ENCODE results near the gene WFDC5.
"Not testable (repeated sequence)": the region's sequence is repeated elsewhere in the genome, so short reads cannot be mapped to it uniquely, and the experiment has no call there.

GRCh38 chr20:45063107-45063506, 51.9 kb downstream of the WFDC5 start:
- TF ChIP-seq POLR2A, CTCF, POLR2AphosphoS5, EP300 (IDR thresholded peaks at IDR 0.05): not testable (repeated sequence)
